AG09309 (cell line): ENCODE data around the gene ARMH3.

Experiments used
- DNase-seq: peaks from one replicate; pipeline ENCODE4 v3.0.0-alpha.2; 2010; ENCODE audit warnings: low read depth
- H3K4me3 ChIP-seq: 2 replicates; pipeline ENCODE4 v1.5.1; 2011; ENCODE audit warnings: mild to moderate bottlenecking, low read depth, low read length, moderate library complexity; ENCODE audit not compliant: control insufficient read depth
- CTCF ChIP-seq: IDR thresholded peaks from 2 replicates; pipeline ENCODE4 v1.5.1; 2011; ENCODE audit warnings: mild to moderate bottlenecking, low read depth, low read length, inconsistent platforms; ENCODE audit not compliant: insufficient read depth, control insufficient read depth; ENCODE audit errors: missing control alignments

Gene ARMH3

GRCh38 chr10:102085336-102085735, 29.4 kb upstream of the ARMH3 start:
- no peak for TF ChIP-seq CTCF
- no peak for DNase-seq
- H3K4me3 ChIP-seq: no peak overlapping the region

- H3K4me3 ChIP-seq: no peak overlapping the region
- no peak for TF ChIP-seq CTCF
- no peak for DNase-seq
Measured at GRCh38 chr10:102083541-102083940, 27.6 kb upstream of the ARMH3 start.

- peak; percentile 41 for DNase-seq
- TF ChIP-seq CTCF: peak; percentile 96
- H3K4me3 ChIP-seq: no peak overlapping the region
Measured at GRCh38 chr10:102072673-102073527, 16.9 kb upstream of the ARMH3 start.

GRCh38 chr10:102069071-102069470, 13.1 kb upstream of the ARMH3 start:
- no peak overlapping the region for H3K4me3 ChIP-seq
- TF ChIP-seq CTCF: no peak
- no peak for DNase-seq

GRCh38 chr10:102068216-102068615, 12.2 kb upstream of the ARMH3 start:
- TF ChIP-seq CTCF: no peak
- H3K4me3 ChIP-seq: no peak overlapping the region
- no peak for DNase-seq

- no peak for DNase-seq
- TF ChIP-seq CTCF: no peak
- H3K4me3 ChIP-seq: no peak overlapping the region
Measured at GRCh38 chr10:102067091-102067916, 11.3 kb upstream of the ARMH3 start.
